GM10847 (cell line): ENCODE measurements around the gene TMPRSS11A.

Experiments
- POLR2A ChIP-seq: IDR thresholded peaks from 2 replicates; pipeline ENCODE4 v1.6.1; 2011; ENCODE audit not compliant: insufficient read length; ENCODE audit errors: extremely low read depth

The TMPRSS11A gene

GRCh38 chr4:67963356-67963755 is at the start of gene TMPRSS11A:
TMPRSS11A (minus strand) TSS chr4:67963493; CDS start chr4:67963393, 100 bp downstream.
- TF ChIP-seq POLR2A = no peak

DNA sequence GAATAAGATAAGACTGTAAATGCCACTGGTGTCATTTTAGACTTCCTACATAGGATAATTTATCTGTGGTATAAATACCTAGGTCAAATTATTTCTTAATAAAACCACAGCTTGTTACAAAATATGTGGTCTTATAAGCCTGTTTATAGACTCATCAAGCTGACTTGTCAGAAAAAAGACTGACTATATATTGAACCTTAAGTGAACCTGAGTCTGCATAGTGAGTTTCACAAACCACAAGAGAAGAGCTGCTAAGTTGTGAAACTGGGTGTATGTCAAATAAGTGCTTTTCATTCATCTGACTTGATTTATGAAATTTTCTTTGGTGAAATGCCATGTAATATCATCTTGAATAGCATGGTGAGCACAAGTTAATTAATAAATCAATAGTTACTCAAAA is 48.4 kb upstream of the TMPRSS11A start:
- TF ChIP-seq POLR2A = no peak

DNA sequence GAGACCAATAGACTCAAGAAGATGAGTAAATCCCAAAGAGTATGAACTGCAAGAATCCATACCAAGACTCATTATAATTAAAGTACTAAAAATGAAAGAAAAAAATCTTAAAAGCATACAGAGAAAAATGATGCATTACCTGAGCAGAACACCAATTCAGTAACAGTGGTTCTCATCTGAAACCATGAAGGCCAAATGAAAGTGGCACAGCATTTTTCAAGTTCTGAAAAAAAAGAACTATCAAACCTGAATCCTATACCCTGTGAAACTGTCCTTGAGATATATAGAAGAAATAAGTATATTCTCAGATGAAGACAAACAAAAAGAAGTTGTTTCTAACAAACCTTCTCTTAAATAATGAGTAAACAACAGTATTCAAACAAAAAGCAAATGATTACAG is 39.6 kb upstream of the TMPRSS11A start:
- no peak for TF ChIP-seq POLR2A

DNA sequence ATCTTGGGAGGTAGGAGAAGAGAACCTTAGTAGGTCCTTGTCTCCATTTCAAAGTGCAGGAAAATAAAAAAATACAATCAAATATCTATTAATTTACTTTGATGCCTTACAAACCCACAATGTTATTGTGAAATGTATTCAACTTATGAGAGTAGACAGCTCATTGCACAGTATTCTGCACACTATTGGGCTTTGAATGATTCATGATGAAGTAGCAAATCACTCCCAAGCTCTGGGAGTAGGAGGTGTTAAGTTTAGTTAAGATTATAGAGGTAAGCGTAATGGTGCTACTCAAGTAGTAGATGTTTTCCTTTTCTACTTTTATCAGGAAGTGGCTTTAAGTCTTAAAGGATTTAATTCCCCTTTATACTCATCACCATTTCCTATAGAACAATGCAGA is 32.8 kb upstream of the TMPRSS11A start:
- TF ChIP-seq POLR2A = no peak

- TF ChIP-seq POLR2A = no peak
Observed at GRCh38 chr4:67988991-67989390, 25.7 kb upstream of the TMPRSS11A start.

DNA sequence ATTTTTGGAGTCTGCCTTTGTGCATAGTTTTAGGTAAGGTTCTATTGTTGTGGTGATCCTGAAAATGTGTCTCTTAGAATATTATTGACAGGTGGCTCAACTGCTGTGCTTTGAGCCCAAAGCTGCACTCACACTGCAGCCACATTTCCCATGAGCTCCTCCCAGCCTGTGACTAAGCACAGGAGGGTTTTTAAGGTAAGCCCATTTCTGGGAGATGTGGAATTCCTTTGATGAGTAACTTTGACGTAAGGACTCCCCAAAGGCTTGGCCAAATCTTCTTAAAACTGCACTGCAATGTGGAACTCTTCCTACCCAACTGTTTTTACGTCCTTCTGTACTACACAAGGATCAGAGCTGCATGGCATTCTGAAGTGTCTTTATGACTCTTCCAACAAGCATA is 20.0 kb upstream of the TMPRSS11A start:
- no peak for TF ChIP-seq POLR2A

DNA sequence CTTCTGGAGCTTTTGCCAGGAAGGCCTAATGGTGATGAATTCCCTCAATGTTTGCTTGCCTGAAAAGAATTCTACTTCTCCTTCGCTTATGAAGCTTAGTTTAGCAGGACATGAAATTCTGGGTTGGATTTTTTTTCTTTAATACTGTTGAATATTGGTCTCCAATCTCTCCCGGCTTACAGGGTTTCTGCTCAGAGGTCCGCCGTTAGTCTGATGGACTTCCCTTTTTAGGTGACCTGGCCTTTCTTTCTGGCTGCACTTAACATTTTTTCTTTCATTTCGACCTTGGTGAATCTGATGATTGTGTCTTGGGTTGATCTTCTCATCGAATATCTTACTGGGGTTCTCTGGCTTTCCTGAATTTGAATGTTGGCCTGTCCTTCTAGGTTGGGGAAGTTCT is 17.2 kb upstream of the TMPRSS11A start:
- TF ChIP-seq POLR2A = no peak

DNA sequence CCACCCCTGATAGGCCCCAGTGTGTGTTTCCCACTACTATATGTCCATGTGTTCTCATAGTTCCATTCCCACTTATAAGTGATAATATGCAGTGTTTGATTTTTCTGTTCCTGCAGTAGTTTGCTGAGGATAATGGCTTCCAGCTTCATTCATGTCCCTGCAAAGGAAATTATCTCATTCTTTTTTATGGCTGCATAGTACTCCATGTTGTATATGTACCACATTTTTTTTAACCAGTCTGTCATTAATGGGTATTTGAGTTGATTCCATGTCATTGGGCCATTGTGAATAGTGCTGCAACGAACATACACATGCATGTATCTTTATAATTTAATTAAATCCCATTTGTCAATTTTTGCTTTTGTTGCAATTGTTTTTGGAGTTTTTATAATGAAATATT is 10.3 kb upstream of the TMPRSS11A start:
- TF ChIP-seq POLR2A = no peak

- no peak for TF ChIP-seq POLR2A
Observed at GRCh38 chr4:67954890-67955289, 8.4 kb downstream of the TMPRSS11A start.

DNA sequence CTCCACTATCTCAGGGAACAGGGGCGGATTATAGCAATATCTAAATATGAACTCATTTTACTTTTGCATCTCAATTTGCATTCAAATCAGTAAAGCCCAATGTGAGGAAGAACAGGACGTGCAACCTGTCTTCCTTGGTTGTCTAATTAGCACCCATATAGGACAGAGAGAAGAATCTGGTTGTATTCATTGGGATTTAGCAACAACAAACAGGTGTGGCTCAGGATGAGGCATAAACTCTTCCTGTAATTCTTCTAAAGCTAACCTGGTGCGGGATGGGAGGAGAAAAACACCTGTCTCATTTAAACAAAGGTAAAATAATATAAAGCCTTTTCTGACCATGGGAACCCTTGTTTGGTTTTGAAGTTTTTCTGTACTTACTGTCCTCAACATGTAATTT is 22.2 kb downstream of the TMPRSS11A start:
- TF ChIP-seq POLR2A = no peak

DNA sequence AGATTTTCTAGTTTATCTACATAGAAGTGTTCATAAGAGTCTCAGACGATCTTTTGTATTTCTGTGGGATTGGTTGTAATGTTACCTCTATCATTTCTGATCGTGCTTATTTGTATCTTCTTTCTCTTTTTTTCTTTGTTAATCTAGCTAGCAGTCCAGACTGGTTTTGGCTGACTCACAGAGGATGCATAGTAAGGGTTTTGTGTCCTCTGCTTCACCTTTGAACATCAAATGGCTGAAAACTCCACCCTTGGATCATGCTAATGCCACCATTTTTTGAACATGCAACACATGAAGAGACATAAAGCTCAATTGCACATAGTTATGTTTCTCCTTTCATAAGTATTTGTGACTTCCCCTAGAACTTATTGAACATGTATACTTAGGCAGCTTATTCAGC is 22.8 kb downstream of the TMPRSS11A start:
- no peak for TF ChIP-seq POLR2A

DNA sequence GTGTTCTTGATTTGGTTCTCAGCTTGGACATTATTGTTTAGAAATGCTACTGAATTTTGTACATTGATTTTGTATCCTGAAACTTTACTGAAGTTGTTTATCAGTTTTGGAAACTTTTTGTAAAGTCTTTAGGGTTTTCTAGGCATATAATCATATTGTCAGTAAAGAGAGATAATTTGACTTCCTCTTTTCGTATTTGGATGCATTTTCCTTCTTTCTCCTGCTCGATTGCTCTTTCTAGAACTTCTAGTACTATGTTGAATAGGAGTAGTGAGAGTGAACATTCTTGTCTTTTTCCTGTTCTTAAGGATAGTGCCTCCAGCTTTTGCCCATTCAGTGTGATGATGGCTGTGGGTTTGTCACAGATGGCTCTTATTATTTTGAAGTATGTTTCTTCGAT is 24.1 kb downstream of the TMPRSS11A start:
- TF ChIP-seq POLR2A = no peak

DNA sequence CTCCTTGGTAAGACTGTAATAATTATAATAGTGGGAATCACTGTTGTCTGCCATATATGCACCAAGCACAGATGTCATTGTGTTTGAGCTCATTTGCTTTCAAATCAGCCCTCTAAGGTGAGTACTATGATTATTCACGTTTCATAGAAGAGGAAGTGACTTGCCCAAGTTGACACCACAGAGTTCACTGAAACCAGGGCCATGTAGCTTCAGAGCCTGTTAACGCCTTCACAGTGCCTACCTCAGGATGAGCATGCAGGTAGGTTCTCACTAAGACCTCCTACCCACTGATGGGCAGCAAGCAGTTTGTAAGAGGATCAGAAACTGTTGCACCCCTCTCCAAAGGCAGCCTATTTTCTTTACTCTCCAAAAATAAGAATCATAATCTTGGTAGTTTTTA is 27.4 kb downstream of the TMPRSS11A start:
- TF ChIP-seq POLR2A = no peak

DNA sequence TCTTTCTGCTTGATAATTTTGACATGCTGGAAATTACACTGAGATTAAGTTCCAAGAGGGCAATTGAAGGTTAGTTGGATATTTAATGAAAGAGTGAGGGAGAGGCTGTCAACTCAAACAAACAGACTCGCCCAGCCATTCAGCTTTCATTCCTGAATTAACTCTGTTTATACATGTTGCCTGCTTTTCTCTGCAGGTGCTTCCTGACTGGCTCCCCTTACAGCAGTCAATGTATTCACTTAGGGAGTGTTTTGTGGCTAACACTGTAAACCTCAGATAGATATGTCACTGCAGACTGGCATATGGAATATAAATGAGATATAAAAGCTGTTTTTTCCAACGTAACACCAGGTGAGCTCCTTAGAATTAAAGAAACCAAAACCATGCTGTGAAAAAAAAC is 28.7 kb downstream of the TMPRSS11A start:
- no peak for TF ChIP-seq POLR2A

- TF ChIP-seq POLR2A = no peak
Observed at GRCh38 chr4:67933755-67934154, 29.5 kb downstream of the TMPRSS11A start.

GRCh38 chr4:67933038-67933437 is 30.3 kb downstream of the TMPRSS11A start:
- no peak for TF ChIP-seq POLR2A

GRCh38 chr4:67931256-67931655 is 32.0 kb downstream of the TMPRSS11A start:
- TF ChIP-seq POLR2A = no peak

DNA sequence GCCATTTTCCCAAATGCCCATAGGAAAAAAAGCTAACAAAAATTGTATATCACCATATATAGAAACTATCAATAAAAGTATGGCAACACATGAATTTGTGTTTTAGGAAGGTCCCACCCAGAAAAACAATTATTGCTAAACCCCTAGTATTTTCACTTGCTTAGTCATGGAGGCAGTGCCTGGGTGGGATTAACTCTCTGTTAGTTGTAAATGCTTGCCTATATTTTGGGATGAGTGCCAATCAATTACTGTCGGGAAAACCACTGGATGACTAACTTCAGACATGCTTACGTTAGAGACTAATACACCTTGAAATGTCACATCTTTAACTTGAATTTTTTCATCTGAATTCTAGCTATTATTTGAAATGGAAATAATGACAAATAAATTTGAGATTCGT is 33.9 kb downstream of the TMPRSS11A start:
- no peak for TF ChIP-seq POLR2A
